ENCODE data around the gene DNAJA2. TPM values are rescaled to one million over a fixed set of nuclear protein-coding genes. Genes with fewer than 3 reads are reported as not detected.

DNAJA2 gene
- total and polyA plus RNA-seq, 8 donors, result 13.0 to 26.6 (median 21.7) TPM

- intact Hi-C loops (cut with DNase I), result no loop called here
- Histone ChIP-seq H3K27ac (no peak overlapping the region), H3K4me1 (peaks cover 7 to 15% (median 8%) of the 10 kb centered on the region in 3 donors), H3K9me3 (no peaks in the 10 kb centered on the region), H3K4me3 (no peak overlapping the region), H3K27me3 (no peaks in the 10 kb centered on the region), H3K36me3 (no peaks in the 10 kb centered on the region)
- TF ChIP-seq CTCF (IDR thresholded peaks at IDR 0.05), result no peak
- DNase-seq, result peak in 2 of 6 donors; percentile 22 to 28
- FAIRE-seq, result no peak
- 27 to 35% methylated on average over 4 of the region's 4 CpGs for WGBS, 2 donors
- peak; percentile 25 to 62 (median 45) for ATAC-seq
Measured at GRCh38 chr16:46976550-46976949, 3.1 kb upstream of the DNAJA2 start.

GRCh38 chr16:46975908-46976470 lies 2.5 kb upstream of the DNAJA2 start:
- intact Hi-C loops (cut with DNase I), result no loop called here
- peaks cover 0 to 4% (median 0%) of the 10 kb centered on the region in 3 donors for H3K36me3 ChIP-seq
- FAIRE-seq (no peak), ATAC-seq (no peak), DNase-seq (no peak)
- H3K4me3 ChIP-seq, result no peak overlapping the region
- H3K27me3 ChIP-seq, result no peaks in the 10 kb centered on the region
- TF ChIP-seq CTCF (IDR thresholded peaks at IDR 0.05), result no peak
- no peaks in the 10 kb centered on the region for H3K9me3 ChIP-seq
- WGBS, 2 donors, result 79 to 89% methylated on average over 4 of the region's 4 CpGs
- H3K4me1 ChIP-seq, result peaks cover 7 to 16% (median 9%) of the 10 kb centered on the region in 3 donors
- H3K27ac ChIP-seq, result no peak overlapping the region

GRCh38 chr16:46975165-46975564 lies 1.7 kb upstream of the DNAJA2 start:
- no peak for TF ChIP-seq CTCF (IDR thresholded peaks at IDR 0.05)
- Histone ChIP-seq H3K9me3 (no peaks in the 10 kb centered on the region), H3K4me3 (no peak overlapping the region), H3K4me1 (peaks cover 8 to 18% (median 9%) of the 10 kb centered on the region in 3 donors), H3K27me3 (no peaks in the 10 kb centered on the region), H3K36me3 (peaks cover 0 to 5% (median 0%) of the 10 kb centered on the region in 3 donors), H3K27ac (no peak overlapping the region)
- no peak for FAIRE-seq
- 92 to 94% methylated on average over 11 of the region's 11 CpGs for WGBS, 2 donors
- no peak for ATAC-seq
- intact Hi-C loops (cut with DNase I), result no loop called here
- no peak for DNase-seq

GRCh38 chr16:46974352-46974751 lies 878 bp upstream of the DNAJA2 start:
- Histone ChIP-seq H3K4me3 (peak overlapping the region; percentile 68 to 92 (median 86)), H3K9me3 (no peaks in the 10 kb centered on the region), H3K27me3 (no peaks in the 10 kb centered on the region), H3K4me1 (peaks cover 9 to 26% (median 11%) of the 10 kb centered on the region in 3 donors), H3K36me3 (peaks cover 0 to 5% (median 0%) of the 10 kb centered on the region in 3 donors), H3K27ac (peak overlapping the region; percentile 90 to 95 (median 92))
- intact Hi-C loops (cut with DNase I), result no loop called here
- no peak for FAIRE-seq
- peak in 1 of 4 donors; percentile 9 for TF ChIP-seq CTCF (IDR thresholded peaks at IDR 0.05)
- no peak for ATAC-seq
- no peak for DNase-seq
- 76 to 81% methylated on average over 6 of the region's 6 CpGs for WGBS, 2 donors

GRCh38 chr16:46973996-46974324 lies 486 bp upstream of the DNAJA2 start:
- 2 to 3% methylated on average over 14 of the region's 14 CpGs for WGBS, 2 donors
- DNase-seq, result no peak
- Histone ChIP-seq H3K4me1 (peaks cover 9 to 26% (median 11%) of the 10 kb centered on the region in 3 donors), H3K4me3 (peak overlapping the region; percentile 68 to 92 (median 86)), H3K27ac (peak overlapping the region; percentile 90 to 95 (median 92)), H3K27me3 (no peaks in the 10 kb centered on the region), H3K9me3 (no peaks in the 10 kb centered on the region), H3K36me3 (peaks cover 0 to 9% (median 0%) of the 10 kb centered on the region in 3 donors)
- no peak for TF ChIP-seq CTCF (IDR thresholded peaks at IDR 0.05)
- peak in 1 of 4 donors; percentile 1 for ATAC-seq
- intact Hi-C loops (cut with DNase I), result no loop called here
- FAIRE-seq, result no peak

Measured in pancreas (tissue), 10 donors.